ENCODE results near the gene MTA2. TPM values are rescaled to one million over a fixed set of nuclear protein-coding genes. Genes with fewer than 3 reads are reported as not detected.

The MTA2 gene
- total RNA-seq, 6 experiments from 2014 or later = 89.6 to 106 (median 95.8) TPM

GRCh38 chr11:62556108-62556874 lies 45.4 kb downstream of the MTA2 start:
- H3K36me3 Mint-ChIP-seq (ENCODE audit: low read depth) = peaks cover 19% of the 10 kb centered on the region
- H3K27ac Mint-ChIP-seq = peak overlapping the region; percentile 98
- peak overlapping the region; percentile 79 for H3K4me3 Mint-ChIP-seq
- TF ChIP-seq CTCF (IDR thresholded peaks at IDR 0.05) = no peak
- no peaks in the 10 kb centered on the region for H3K9me3 Mint-ChIP-seq
- H3K4me1 Mint-ChIP-seq (ENCODE audit: low read depth) = peaks cover 86% of the 10 kb centered on the region
- H3K27me3 Mint-ChIP-seq (ENCODE audit: insufficient read depth) = peaks cover 10% of the 10 kb centered on the region
- DNase-seq = peak; percentile 97

GRCh38 chr11:62555464-62556107 lies 46.1 kb downstream of the MTA2 start:
- no peaks in the 10 kb centered on the region for H3K9me3 Mint-ChIP-seq
- H3K4me1 Mint-ChIP-seq (ENCODE audit: low read depth) = peaks cover 79% of the 10 kb centered on the region
- DNase-seq = no peak
- TF ChIP-seq CTCF (IDR thresholded peaks at IDR 0.05) = no peak
- peaks cover 10% of the 10 kb centered on the region for H3K27me3 Mint-ChIP-seq (ENCODE audit: insufficient read depth)
- peaks cover 19% of the 10 kb centered on the region for H3K36me3 Mint-ChIP-seq (ENCODE audit: low read depth)
- peak overlapping the region; percentile 98 for H3K27ac Mint-ChIP-seq
- peak overlapping the region; percentile 79 for H3K4me3 Mint-ChIP-seq

- Mint-ChIP-seq H3K27me3 (ENCODE audit: insufficient read depth) (peaks cover 10% of the 10 kb centered on the region), H3K4me1 (ENCODE audit: low read depth) (peaks cover 69% of the 10 kb centered on the region), H3K9me3 (no peaks in the 10 kb centered on the region), H3K4me3 (peak overlapping the region; percentile 86), H3K27ac (peak overlapping the region; percentile 98), H3K36me3 (ENCODE audit: low read depth) (peaks cover 12% of the 10 kb centered on the region)
- no peak for DNase-seq
- TF ChIP-seq CTCF (IDR thresholded peaks at IDR 0.05) = no peak
Observed at GRCh38 chr11:62554387-62555167, 47.1 kb downstream of the MTA2 start.

GRCh38 chr11:62553839-62554361 lies 47.8 kb downstream of the MTA2 start:
- peak overlapping the region; percentile 98 for H3K27ac Mint-ChIP-seq
- TF ChIP-seq CTCF (IDR thresholded peaks at IDR 0.05) = no peak
- H3K27me3 Mint-ChIP-seq (ENCODE audit: insufficient read depth) = peaks cover 10% of the 10 kb centered on the region
- no peaks in the 10 kb centered on the region for H3K9me3 Mint-ChIP-seq
- H3K4me3 Mint-ChIP-seq = peak overlapping the region; percentile 86
- H3K4me1 Mint-ChIP-seq (ENCODE audit: low read depth) = peaks cover 64% of the 10 kb centered on the region
- DNase-seq = peak; percentile 96
- H3K36me3 Mint-ChIP-seq (ENCODE audit: low read depth) = peaks cover 7% of the 10 kb centered on the region

- H3K9me3 Mint-ChIP-seq = no peaks in the 10 kb centered on the region
- H3K4me3 Mint-ChIP-seq = peak overlapping the region; percentile 86
- peaks cover 70% of the 10 kb centered on the region for H3K4me1 Mint-ChIP-seq (ENCODE audit: low read depth)
- peak overlapping the region; percentile 98 for H3K27ac Mint-ChIP-seq
- DNase-seq = peak; percentile 97
- peaks cover 10% of the 10 kb centered on the region for H3K27me3 Mint-ChIP-seq (ENCODE audit: insufficient read depth)
- H3K36me3 Mint-ChIP-seq (ENCODE audit: low read depth) = peaks cover 7% of the 10 kb centered on the region
- no peak for TF ChIP-seq CTCF (IDR thresholded peaks at IDR 0.05)
Observed at GRCh38 chr11:62553080-62553838, 48.4 kb downstream of the MTA2 start.
